ENCODE data around the gene FXR2.
A peak's percentile ranks its signal among the peaks of the same experiment; 100 is the strongest.

FXR2 gene

GRCh38 chr17:7632492-7632894, 17.8 kb upstream of the FXR2 start (continued):
- TF ChIP-seq ZFP69B (tag by site-specific recombination; IDR thresholded peaks at IDR 0.05) (no peak), ZFP41 (tag by site-specific recombination; IDR thresholded peaks at IDR 0.05; ENCODE audit: borderline replicate concordance) (no peak), ZSCAN23 (tag by site-specific recombination; IDR thresholded peaks at IDR 0.05) (no peak), ZNF394 (tag by site-specific recombination; IDR thresholded peaks at IDR 0.05; ENCODE audit: borderline replicate concordance) (no peak), ZNF658 (tag by site-specific recombination; IDR thresholded peaks at IDR 0.05) (no peak), ZNF843 (tag by site-specific recombination; IDR thresholded peaks at IDR 0.05) (no peak), ZBTB17 (tag by site-specific recombination; IDR thresholded peaks at IDR 0.05) (no peak), ZNF629 (tag by site-specific recombination; IDR thresholded peaks at IDR 0.05) (no peak), ZNF354C (tag by site-specific recombination; IDR thresholded peaks at IDR 0.05; ENCODE audit: borderline replicate concordance, low read depth) (no peak), ELK4 (IDR thresholded peaks at IDR 0.05; ENCODE audit: borderline replicate concordance, low read depth, low read length) (no peak), ZNF114 (tag by site-specific recombination; IDR thresholded peaks at IDR 0.05) (no peak), ZBTB8A (tag by site-specific recombination; IDR thresholded peaks at IDR 0.05) (no peak), SP7 (tag by site-specific recombination; IDR thresholded peaks at IDR 0.05) (0 out of 2 replicates have a peak, but pooled peaks have one; percentile 37), ZNF26 (tag by site-specific recombination; IDR thresholded peaks at IDR 0.05) (no peak), ZNF791 (tag by site-specific recombination; IDR thresholded peaks at IDR 0.05) (no peak), ZSCAN18 (tag by site-specific recombination; IDR thresholded peaks at IDR 0.05) (no peak), ZNF324 (tag by site-specific recombination; IDR thresholded peaks at IDR 0.05) (no peak), ZBTB44 (tag by site-specific recombination; IDR thresholded peaks at IDR 0.05) (no peak; the same call in 1 of the 2 replicates), TSHZ1 (tag by site-specific recombination; IDR thresholded peaks at IDR 0.05; ENCODE audit: borderline replicate concordance) (no peak), ZIC2 (tag by site-specific recombination; IDR thresholded peaks at IDR 0.05) (no peak), PRDM2 (tag by site-specific recombination; IDR thresholded peaks at IDR 0.05; ENCODE audit: borderline replicate concordance) (no peak), SETDB1 (IDR thresholded peaks at IDR 0.05; ENCODE audit: insufficient read length, low read length) (no peak), ZBTB48 (tag by site-specific recombination; IDR thresholded peaks at IDR 0.05) (peak; percentile 67)
